NCI-H510A treated with DMSO at 0.1 percent for 48 hours (cell line): ENCODE results near the gene ARHGEF19.
A peak's percentile ranks its signal among the peaks of the same experiment; 100 is the strongest.
"Not testable (repeated sequence)": the region's sequence is repeated elsewhere in the genome, so short reads cannot be mapped to it uniquely, and the experiment has no call there.

ENCODE experiments used
- DNase-seq: peaks from one replicate; lab custom pipeline; 2025; lab: John Stamatoyannopoulos, UW

The ARHGEF19 gene

DNA sequence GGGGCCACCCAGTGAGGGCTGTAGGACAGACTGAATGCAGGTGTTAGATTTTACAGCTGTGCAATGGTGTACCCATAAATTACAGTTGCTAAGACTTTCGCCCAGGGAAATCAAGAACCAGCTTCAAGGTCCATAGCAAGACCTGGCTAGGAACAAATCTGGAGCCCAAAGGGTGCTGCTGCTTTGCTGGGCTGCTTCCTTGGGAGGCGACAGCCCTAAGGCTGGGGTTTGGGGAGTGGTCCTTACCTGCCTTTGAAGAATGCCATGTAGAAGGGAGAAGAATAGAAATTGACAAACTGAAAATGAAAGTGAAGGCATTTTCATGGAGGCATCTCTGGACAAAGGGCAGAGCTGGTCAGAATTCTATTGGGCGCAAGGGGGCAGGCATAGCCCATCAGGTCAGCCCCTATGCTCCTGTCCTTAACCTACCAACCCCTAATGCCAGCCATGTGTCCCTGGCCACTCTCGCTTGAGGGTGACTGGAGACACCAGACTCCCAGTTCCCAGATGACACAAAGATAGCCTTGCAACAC is 7.6 kb upstream of the ARHGEF19 start:
- DNase-seq = no peak

DNA sequence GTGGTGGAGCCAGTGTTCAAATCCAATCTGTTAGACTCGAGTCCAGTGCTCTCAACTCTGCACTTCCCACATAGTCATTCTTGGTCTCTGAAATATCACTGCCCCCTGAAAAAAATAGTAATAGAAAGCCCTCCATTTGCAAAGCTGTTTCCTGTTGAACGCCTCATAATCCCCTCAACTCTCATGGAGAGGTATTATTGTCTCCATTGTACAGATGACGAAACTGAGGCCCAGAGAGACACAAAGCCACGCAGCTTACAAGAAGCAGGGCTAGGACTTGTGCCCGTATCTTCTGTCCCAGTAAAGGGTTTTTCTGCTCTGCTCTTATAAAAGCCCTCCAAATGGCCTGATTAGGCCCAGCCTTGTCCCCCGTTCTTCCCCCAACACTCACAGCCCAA is 6.2 kb upstream of the ARHGEF19 start:
- DNase-seq = no peak

DNA sequence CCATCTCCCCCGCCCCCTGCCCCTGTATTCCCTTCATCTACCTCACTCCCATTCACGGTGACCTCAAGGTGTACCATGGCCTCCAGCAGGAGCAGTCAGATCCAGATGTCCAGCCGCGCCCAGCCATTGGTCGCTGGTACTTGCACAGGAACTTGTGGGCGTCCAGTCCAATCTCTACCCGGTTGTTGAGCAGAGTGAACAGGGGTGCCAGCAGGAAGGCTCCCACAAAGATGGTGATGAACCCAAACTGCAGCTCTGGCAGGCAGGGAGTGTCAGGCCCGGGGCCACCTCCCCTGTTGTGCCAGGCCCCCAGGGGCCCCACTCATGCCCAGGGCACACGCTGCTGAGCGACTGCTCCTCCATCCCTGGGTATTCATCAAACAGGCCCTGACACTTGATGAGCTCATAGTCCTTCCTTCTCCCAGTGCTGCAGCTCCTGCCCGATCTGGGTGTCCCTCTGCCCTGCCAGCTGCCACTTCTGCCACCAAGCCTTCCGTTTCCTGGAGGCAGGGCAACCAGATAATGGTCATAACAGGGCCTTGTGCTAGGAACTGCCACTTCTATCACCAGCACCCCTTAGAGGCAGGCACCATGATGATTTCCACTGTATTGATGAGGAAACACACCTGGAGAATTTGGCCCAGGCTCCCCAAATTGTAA is 5.7 kb upstream of the ARHGEF19 start:
- DNase-seq = peak; percentile 64

DNA sequence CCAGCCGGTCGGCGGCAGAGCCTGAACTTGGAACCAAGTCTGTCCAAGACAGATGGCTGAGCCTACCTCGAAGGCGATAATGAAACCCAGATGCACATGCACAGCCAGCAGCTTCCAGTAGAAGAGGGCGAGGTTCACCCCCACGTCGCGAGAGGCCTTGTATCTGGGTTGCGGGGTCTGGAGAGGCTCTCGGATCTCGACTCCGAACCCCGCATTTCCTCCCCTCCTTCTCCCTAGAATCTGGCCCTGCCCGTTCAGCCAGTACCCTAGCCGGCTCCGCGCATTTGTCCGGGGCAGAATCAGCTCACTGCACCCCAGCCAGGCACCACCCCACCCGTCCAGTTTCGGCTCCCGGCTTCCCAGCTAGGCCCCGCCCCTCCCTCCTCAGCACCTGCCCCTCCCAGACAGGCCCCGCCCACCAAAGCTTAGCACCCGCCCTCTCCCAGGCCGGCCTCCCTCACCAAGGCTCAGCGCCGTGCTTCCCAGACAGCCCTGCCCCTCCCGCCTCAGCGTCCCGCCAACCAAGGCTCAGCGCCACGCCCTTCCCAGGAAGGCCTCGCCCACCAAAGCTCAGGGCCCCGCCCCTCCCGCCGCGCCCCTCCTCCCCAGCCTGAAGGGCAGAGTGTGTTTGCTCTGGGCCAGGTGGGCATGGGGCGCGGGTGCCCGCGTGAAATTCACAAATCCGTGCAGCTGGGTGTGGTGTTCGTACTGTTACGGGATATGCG is 4.8 kb upstream of the ARHGEF19 start:
- DNase-seq = no peak

DNA sequence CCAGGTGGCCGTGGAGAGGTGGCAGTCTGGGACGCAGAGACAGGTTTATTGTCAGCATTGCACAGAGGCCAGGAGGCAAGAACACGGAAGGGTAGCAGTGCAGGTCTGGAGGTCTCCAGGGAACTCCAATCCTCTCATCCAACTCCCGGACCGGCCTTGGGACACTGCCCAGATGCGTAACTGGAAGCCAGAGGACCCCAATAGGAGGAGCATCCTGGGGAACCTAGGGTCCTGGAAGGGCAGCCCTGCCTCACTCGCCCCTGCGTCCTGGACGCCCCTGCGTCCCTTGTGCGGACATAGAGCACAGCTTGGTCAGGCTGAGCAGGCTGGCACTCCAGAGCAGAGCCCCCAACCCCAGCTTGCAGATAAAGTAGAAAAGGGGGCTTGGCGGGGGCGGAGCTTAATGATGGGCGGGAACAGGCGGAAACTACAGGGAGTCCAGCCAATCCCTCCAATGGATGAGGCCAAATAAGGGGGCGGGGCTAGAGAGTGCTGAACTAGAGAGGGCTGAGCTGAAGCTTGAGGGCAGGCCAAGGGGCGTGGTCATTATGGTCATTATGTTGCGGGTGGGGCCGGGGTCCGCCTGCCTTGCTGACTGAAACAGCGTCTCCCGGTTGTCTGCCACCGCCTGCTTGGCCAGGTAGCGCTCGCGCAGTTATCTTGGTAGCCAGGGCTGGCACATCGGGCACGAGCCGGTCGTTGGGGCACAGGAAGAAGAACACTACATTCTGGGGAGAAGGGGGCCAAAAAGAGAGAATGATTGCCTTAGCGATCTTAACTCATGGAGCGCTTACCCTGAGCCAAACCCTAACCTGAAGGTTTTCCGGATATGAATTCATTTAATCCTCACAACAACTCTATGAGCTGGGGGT is 3.7 kb upstream of the ARHGEF19 start:
- DNase-seq = no peak

DNA sequence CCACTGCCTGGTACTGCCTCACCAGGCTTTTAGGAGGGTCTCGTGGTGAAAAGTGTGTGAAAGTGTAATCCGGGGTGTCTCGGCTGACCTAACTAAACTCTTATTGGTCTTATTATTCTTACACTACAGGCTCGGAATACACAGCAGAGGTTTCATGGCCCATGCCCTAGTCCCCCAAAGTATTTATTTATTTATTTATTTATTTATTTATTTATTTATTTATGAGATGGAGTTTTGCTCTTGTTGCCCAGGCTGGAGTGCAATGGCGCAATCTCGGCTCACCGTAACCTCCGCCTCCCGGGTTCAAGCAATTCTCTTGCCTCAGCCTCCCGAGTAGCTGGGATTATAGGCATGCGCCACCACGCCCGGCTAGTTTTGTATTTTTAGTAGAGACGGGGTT is 2.8 kb upstream of the ARHGEF19 start:
- DNase-seq = not testable (repeated sequence)

DNA sequence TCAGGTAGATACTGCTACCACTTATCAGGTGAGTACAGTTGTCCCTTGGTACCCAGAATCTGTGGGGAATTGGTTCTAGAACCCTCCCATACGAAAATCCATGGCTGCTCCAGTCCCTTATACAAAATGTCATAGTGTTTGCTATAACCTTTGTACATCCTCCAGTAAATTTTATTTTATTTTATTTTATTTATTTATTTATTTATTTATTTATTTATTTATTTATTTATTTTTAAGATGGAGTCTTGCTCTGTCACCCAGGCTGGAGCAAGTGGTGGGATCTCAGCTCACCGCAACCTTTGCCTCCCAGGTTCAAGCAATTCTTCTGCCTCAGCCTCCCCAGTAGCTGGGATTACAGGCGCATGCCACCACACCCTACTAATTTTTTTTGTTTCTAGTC is 1.1 kb upstream of the ARHGEF19 start:
- not testable (repeated sequence) for DNase-seq

DNA sequence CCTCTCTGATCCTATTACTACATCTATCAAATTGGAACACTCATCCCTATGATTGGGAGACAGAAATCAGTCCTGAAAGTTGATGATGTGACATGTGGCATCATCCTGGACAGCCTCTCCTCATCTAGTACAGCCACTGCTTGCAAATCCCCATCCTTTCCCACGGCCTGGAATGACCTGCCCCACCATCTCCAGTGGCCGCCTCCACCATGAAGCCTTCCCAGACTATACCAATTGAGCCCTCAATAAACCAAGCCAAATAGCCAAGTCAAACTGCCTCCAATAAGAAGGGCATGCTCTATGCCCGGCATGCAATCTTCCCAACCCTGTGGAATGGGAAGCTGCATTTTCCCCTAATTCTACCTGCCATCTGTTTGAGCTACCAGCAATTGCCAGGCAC is 561 bp upstream of the ARHGEF19 start:
- no peak for DNase-seq

DNA sequence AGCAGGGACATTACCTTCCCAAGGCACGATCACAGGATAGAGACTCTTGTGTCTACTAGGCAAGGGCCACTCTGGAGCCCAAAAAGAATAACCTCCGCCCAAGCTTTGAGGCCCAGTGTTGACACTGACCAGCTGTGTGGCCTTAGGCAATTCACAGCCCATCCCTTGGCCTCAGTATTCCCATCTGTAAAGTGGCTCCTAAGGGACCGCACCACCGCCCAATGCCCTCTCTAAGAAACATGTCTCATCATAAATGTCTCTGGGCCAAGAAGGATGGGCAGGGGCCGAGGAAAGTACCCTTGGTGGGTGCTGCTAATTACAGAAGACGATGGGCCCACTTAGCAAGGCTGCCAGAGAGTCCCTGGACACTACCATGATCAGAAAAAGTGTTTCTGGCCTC is 628 bp downstream of the ARHGEF19 start:
- no peak for DNase-seq

DNA sequence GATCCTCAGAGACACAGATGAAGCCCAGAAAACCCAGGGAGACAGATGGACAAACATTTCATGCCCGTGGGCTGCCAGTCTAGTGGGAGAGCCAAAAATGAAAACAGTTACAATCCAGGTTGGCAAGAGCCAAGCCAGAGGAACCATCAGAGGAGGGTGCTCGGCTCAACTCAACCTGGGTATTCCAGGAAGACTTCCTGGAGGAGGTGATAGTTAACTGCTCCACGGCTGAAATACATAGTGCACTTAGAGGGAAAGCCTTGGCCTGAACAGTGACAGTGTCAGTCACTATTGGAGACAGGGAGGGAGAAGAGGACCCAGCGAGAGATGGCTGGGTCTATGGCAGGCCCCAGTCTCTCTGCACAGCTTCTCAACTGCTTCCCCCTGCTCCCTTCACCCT is 1.9 kb downstream of the ARHGEF19 start:
- no peak for DNase-seq

DNA sequence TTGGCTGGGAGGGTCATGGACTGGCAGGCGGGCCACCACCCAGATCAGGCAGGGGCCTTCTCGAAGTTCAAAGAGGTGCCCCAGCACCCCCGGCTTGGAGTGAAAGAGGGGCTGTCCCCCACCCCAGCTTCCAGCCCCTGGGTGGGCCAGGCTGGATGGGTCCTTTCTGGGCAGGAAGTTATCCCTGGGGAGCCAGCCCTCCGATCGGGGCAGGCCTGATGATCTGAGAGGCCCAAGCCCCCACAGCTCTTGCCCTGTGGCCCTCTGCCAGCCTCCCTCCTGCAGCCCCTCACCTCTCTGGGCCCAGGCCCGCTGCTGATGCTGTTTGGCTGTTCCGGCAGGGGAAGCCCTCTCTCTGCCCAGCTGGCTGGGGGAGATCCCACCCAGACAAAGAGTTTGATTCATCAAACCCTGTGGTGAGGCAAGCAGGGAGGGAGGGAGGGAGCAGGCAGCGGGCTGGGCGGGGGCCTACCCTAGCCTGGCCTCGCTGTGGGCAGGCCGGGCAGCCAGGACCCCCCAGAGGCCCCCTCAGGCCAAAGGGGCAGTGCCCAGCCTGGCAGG is 2.5 kb downstream of the ARHGEF19 start:
- no peak for DNase-seq

DNA sequence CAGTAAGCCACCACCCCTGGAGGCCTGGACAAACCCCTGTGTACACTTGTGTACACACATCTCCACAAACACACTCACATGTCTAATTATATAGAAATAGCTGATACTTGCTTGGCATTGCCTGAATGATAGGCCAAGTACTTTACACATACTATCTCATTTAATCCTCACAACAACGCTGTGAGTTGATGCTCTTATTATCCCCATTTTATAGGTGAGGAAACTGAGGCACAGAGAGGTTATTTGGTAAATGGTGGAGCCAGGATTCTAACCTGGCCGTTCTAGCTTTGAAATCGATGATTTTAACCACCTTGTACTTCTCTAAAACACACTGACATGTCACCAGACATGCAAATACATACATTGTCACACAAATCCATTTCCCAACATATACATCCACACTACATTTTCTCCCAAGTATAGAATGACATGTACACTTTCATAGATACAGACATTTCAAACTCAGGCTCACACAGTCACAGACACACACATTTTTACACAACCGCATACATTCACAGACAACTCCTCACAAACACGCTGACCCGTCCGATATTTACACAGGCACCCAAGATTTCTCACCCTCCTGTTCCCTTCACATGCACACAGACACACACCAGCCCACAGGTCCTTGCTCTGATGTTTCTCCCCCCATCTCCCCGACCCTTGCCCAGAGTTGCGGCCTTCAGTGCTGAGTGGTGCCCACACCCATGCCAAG is 3.2 kb downstream of the ARHGEF19 start:
- DNase-seq = no peak

DNA sequence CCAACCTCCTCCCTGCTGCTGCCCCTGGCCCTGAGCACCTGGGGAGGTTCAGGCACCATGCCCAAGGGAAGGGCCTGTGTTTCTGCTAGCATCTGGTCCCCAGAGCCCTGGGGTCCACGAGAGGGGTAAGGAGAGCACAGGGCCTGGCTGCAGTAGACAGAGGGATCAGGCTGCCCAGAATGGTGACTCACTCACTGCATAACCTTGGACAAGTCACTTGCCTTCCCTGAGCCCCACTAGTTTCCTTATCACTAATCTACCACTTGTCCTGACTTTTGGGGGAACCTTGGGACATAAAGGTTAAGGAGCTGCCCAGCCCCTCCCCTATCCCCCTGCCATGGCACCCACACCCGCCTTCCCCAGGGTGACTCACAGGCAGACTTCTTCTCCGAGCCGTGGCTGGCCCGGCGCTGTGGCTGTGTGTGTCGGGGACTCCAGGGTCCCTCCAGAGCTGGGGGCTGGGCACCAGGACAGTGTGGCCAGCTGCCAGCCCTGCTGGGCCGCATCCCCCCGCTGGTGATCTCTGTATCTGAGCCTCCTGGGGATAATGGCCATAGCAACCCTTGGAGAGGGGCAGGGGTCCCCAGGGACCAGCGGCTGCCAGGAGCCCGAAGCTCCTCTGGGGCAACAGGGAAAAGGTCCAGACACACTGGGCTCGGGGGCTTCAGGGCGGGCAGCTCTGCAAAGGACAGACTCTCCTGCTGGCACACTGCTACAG is 4.0 kb downstream of the ARHGEF19 start:
- no peak for DNase-seq

DNA sequence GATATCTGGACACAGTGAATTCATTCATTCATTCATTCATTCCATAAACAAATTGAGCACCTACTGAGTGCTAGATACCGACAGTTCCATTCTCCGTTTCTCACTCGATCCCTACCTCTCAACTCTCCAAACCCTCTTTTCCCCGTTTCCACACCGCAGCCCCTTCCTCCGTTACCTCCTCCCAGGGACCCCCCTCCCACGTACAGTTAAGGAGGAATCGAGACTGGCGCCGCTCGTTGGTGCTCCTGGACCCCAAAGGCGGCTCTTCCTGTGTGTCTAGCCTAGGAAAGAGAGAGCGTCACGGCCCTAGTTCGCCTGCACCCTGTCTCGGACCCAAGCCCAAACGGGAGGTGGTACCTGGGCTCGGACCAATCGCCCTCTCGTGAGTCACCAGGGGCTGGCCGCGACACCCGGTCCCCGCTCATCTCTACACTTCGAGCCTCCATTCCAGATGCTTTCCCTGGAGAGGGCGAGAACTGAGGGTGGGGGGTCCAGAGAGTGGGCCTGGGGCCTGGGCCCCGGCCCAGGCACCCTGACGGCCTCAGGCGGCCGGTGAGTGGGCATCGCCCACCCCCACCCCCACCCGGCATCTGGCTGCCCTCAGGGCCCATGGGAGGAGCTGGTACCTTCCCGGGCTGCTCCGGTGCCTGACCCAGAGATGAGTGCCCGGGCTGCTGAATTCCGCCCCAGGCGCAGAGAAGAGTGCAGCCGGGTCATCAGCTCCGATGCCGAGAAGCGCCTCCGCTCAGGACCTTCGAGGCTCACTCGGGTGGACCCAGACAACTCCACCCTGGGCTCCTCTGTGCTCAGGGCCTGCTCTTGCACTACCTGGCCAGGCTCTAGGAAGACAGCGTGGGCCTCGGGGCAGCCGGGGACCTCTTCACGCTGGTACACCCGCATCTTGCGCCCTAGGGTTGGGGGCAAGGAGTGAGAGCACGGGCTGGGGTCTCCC is 4.9 kb downstream of the ARHGEF19 start:
- no peak for DNase-seq

DNA sequence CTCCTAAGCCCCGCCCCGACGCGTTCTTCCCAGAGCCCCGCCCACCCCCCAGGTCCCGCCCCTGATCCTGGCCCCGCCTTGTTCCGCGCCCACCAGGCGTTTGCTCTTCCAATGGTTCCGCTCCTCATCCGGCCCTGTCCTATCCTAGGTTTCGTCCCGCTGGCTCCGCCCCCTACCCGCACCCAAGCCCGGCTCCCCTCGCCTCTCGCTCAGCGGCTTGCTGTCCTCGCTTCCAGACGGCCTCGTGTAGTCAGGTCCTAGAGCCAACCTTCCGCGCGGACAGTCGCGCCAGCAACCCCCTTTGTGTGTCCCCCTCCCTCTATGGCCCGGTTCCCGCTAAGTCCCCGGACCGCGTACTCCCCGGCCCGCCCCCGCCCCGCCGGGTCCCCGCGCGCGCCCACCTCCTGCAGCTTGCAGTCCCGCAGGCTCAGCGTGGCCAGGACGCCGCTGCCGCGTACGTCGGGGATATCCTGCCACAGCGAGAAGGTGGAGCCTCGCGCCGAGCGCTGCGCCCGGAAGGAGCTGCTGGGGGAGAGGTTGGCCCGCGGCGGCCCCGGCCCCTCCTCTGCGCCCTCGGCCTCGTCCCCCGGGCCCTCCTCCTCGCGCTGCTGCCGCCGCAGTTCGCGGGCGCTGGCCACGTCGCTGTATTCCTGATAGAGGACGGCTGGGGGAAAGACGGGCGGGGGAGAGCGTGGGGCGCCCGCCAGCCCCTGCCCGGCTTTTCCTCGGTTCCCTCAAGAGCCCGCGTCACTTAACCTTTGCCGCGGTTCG is 5.7 kb downstream of the ARHGEF19 start:
- DNase-seq = peak; percentile 99

DNA sequence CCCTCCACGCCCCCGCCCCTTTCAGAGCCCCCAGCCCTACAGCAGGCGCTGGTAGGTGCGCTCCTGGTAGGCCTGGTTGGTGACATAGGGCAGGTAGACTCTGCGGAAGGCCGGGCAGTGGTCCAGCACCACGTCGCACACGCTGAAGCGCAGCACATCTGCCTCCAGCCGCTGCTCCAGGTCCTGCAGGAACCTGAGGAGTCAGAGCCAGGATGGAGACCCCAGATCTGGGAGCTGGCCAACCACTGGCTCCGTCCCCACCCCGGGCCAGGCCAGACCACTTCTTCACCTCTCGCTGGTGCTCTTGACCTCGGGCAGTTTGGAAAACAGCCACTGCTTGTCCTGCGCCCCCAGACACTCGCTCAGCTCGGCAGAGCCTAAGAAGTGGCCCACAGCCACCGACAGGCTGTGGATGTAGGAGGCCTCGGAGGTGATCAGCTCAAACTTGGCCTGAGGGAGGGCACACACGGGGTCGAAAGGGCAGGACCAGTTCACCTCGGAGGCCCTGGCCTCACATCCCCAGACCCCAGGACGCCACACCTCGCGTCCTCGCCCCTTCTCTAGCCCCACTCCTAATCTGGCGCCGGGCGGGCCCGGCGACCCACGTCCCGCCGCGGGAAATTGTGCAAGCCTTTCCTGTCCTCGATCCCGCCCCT is 6.4 kb downstream of the ARHGEF19 start:
- DNase-seq = no peak

DNA sequence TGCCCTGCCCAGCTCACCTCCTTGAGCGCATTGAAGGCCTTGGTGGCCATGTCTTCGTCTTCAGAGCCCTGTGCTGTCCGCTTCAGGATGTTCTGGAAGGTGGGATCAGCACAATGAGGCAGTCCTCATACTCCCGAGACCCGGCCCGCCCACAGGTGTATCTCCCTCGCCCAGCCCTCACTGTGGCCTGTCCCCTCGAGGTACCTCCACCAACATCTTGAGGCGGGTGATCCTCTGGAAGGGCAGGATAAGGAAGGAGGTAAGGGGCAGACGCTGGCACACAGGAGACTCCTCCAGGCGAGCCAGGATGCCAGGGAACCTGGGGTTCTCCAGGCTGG is 7.1 kb downstream of the ARHGEF19 start:
- no peak for DNase-seq

DNA sequence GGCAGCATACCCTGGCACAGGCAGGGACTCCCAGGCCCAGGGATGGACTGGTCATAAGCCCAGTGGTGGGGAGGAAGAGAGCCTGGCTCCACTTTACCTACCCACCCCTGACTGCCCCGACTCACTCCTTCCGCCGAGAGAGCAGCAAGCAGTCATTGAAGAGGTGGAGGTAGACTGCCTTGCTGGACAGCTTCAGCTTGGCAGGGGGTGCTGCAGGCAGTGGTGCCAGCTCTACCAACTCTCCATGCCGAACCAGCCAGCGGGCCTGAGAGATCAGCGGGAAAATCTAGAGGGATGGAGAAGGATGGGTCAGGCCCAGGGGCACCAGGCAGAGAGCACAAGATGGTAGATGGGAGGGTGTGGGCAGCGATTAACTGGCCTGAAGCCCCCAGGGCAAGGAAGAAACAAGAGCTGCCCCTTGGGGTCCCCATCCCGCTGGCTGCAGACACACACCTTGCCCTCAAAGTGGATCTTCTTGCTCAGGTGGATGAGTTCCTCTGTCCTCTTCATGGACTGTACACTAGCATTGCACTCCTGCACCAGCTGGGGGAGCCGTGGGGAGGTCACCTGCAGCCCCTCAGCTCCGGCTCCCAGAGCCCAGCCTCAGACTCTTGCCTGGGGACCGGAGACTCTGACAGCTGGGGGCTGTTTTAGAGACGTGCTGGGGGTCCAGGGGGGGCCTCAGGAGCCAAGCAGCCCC is 7.7 kb downstream of the ARHGEF19 start:
- no peak for DNase-seq
